ENCODE data around the gene WIPF1.
A peak's percentile ranks its signal among the peaks of the same experiment; 100 is the strongest.
"Not testable (repeated sequence)": the region's sequence is repeated elsewhere in the genome, so short reads cannot be mapped to it uniquely, and the experiment has no call there.

WIPF1 gene

DNA sequence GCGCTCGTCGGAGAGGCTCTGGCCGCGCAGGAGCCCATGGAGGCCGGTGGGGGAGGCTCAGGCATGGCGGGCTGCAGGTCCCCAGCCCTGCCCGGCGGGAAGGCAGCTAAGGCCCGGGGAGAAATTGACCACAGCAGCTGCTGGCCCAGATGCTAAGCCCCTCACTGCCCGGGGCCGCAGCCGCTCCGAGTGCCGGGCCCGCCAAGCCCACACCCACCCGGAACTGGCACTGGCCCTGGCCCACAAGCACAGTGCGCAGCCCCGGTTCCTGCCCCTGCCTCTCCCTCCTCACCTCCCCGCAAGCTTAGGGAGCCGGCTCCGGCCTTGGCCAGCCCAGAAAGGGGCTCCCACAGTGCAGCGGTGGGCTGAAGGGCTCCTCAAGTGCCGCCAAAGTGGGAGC lies 49.0 kb downstream of the WIPF1 start:
- not testable (repeated sequence) for H3K36me3 ChIP-seq (ENCODE audit: control insufficient read depth, insufficient read depth, low read length, severe bottlenecking); DNase-seq (ENCODE audit: low read depth); H3K4me1 ChIP-seq (ENCODE audit: control insufficient read depth, insufficient read depth, low read length); H3K9ac ChIP-seq (ENCODE audit: low read length); H3K4me3 ChIP-seq (ENCODE audit: low read length); H3K9me3 ChIP-seq (ENCODE audit: control insufficient read depth, low read length)
- peaks cover 16% of the 10 kb centered on the region for H3K27me3 ChIP-seq (replicated peaks; ENCODE audit: control insufficient read depth, insufficient read depth, low read length)

DNA sequence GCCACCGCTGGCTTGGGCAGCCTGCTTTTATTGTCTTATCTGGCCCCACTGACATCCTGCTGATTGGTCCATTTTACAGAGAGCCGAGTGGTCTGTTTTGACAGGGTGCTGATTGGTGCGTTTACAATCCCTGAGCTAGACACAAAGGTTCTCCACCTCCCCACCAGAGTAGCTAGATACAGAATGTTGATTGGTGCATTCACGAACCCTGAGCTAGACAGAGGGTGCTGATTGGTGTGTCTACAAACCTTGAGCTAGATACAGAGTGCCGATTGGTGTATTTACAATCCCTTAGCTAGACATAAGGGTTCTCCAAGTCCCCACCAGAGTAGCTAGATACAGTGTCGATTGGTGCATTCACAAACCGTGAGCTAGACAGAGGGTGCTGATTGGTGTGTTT lies 49.6 kb downstream of the WIPF1 start:
- H3K9ac ChIP-seq (ENCODE audit: low read length); H3K4me1 ChIP-seq (ENCODE audit: control insufficient read depth, insufficient read depth, low read length); H3K4me3 ChIP-seq (ENCODE audit: low read length); DNase-seq (ENCODE audit: low read depth); H3K9me3 ChIP-seq (ENCODE audit: control insufficient read depth, low read length); H3K36me3 ChIP-seq (ENCODE audit: control insufficient read depth, insufficient read depth, low read length, severe bottlenecking): not testable (repeated sequence)
- H3K27me3 ChIP-seq (replicated peaks; ENCODE audit: control insufficient read depth, insufficient read depth, low read length), result peaks cover 20% of the 10 kb centered on the region

DNA sequence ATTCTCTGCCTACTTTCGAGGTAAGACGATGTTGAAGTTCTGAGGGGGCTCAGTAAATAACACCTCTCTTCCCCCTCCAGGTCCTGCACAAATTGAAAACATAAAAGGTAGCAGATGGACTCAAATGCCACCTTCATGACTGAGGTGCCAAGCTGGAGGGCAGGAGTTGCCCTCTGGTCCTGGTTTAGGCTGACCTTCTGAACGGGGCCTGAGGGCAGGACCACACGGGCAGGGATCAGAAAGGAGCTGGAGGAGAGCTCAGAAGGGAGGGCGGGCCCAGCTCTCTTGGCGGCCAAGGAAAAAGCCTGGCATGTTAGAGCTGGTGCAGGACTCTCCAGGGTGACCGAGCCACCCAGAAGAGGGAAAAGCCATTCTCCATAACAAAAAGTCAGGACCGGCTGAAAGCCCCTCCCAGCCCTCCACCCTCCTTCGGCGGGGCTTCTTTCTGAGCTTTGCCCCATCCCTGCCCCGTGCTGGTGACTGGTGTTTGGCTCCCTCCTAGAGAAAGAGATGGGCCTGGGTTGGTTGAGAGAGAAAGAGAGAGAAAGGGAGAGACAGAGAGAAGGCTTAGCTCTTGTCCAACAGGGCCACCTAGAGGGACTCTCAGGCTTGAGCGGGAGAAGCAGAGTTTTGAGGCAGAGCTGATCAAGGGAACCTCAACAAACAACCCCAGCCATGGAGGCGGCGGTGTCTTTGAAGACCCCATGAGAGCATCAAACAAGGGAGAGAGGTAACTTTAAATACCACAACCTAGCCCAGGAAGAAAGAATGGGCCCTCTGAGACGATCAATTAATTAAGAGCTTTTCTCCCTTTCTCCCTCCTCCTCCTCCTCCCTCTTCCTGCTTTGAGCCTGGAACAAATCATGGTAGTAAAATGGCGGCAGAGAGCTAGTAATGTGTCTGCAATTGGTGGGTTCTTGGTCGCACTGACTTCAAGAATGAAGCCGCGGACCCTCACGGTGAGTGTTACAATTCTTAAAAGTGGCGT lies 50.8 kb downstream of the WIPF1 start:
- Histone ChIP-seq H3K27me3 (replicated peaks; ENCODE audit: control insufficient read depth, insufficient read depth, low read length) (peaks cover 22% of the 10 kb centered on the region), H3K4me1 (ENCODE audit: control insufficient read depth, insufficient read depth, low read length) (no peaks in the 10 kb centered on the region), H3K9ac (ENCODE audit: low read length) (no peak overlapping the region), H3K4me3 (ENCODE audit: low read length) (no peak overlapping the region), H3K9me3 (ENCODE audit: control insufficient read depth, low read length) (no peaks in the 10 kb centered on the region), H3K36me3 (ENCODE audit: control insufficient read depth, insufficient read depth, low read length, severe bottlenecking) (no peaks in the 10 kb centered on the region)
- peak; percentile 52 for DNase-seq (ENCODE audit: low read depth)

DNA sequence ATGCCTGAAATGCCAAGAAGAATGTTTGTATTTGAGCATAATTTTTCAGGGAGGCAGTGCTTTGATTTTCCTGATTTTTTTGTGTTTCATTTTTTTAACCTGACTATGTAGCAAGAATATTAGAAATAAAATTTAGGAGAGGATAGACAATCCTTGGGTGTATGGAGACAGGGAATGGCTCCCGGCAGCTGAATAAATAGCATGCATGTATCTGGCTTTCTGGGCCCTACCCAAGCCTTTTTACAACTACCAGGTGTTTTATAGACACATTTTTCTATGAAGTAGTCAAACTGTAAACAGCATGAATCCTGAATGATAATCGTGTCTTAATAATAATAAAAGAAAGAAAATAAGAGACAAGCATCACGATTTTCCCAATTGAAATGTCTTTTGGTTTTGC lies 52.4 kb downstream of the WIPF1 start:
- H3K4me3 ChIP-seq (ENCODE audit: low read length), result no peak overlapping the region
- DNase-seq (ENCODE audit: low read depth), result no peak
- H3K27me3 ChIP-seq (replicated peaks; ENCODE audit: control insufficient read depth, insufficient read depth, low read length), result peaks cover 22% of the 10 kb centered on the region
- H3K9ac ChIP-seq (ENCODE audit: low read length), result no peak overlapping the region
- H3K4me1 ChIP-seq (ENCODE audit: control insufficient read depth, insufficient read depth, low read length), result no peaks in the 10 kb centered on the region
- H3K36me3 ChIP-seq (ENCODE audit: control insufficient read depth, insufficient read depth, low read length, severe bottlenecking), result no peaks in the 10 kb centered on the region
- no peaks in the 10 kb centered on the region for H3K9me3 ChIP-seq (ENCODE audit: control insufficient read depth, low read length)

DNA sequence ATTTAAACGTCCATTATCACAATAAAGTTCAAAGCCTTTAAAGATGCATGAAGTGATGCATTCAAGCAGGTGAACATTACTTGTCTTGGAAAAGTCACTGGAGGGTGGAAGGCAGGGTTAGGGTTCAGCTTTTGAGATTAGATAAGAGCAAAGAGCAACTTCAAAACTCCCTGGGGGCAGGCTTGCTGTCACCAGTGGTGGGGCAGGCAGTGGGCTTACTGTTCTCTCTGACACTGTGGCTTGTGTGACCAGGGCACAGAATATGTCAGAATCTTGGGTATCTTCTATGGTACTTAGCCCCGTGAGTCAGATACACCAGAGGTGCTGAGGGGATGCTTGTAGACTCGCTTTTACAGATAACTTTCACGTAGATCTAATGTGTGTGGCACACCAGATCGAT lies 52.8 kb downstream of the WIPF1 start:
- no peak overlapping the region for H3K4me3 ChIP-seq (ENCODE audit: low read length)
- no peak overlapping the region for H3K9ac ChIP-seq (ENCODE audit: low read length)
- peaks cover 22% of the 10 kb centered on the region for H3K27me3 ChIP-seq (replicated peaks; ENCODE audit: control insufficient read depth, insufficient read depth, low read length)
- DNase-seq (ENCODE audit: low read depth), result no peak
- H3K36me3 ChIP-seq (ENCODE audit: control insufficient read depth, insufficient read depth, low read length, severe bottlenecking), result no peaks in the 10 kb centered on the region
- no peaks in the 10 kb centered on the region for H3K4me1 ChIP-seq (ENCODE audit: control insufficient read depth, insufficient read depth, low read length)
- no peaks in the 10 kb centered on the region for H3K9me3 ChIP-seq (ENCODE audit: control insufficient read depth, low read length)

DNA sequence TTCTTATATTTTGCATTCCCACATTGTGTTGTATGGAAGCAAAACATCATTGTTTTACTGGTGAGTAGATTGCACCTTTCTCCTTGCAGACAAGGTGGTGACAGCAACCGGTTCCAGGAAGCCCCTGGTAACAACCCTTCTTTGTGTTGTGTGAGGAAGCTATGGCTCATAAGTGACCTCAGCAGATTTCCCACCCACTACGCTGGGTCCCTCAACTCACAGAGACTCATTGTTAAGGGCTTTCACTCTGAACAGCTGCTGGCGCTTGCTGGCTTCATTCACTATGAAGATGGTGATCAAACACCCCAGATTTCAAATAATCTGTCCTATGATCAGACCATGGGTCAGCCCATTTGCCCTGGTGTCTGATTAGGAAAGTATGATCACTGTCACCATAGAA lies 53.4 kb downstream of the WIPF1 start:
- H3K9ac ChIP-seq (ENCODE audit: low read length), result no peak overlapping the region
- no peaks in the 10 kb centered on the region for H3K9me3 ChIP-seq (ENCODE audit: control insufficient read depth, low read length)
- no peaks in the 10 kb centered on the region for H3K36me3 ChIP-seq (ENCODE audit: control insufficient read depth, insufficient read depth, low read length, severe bottlenecking)
- no peak for DNase-seq (ENCODE audit: low read depth)
- peaks cover 22% of the 10 kb centered on the region for H3K27me3 ChIP-seq (replicated peaks; ENCODE audit: control insufficient read depth, insufficient read depth, low read length)
- H3K4me1 ChIP-seq (ENCODE audit: control insufficient read depth, insufficient read depth, low read length), result no peaks in the 10 kb centered on the region
- no peak overlapping the region for H3K4me3 ChIP-seq (ENCODE audit: low read length)

DNA sequence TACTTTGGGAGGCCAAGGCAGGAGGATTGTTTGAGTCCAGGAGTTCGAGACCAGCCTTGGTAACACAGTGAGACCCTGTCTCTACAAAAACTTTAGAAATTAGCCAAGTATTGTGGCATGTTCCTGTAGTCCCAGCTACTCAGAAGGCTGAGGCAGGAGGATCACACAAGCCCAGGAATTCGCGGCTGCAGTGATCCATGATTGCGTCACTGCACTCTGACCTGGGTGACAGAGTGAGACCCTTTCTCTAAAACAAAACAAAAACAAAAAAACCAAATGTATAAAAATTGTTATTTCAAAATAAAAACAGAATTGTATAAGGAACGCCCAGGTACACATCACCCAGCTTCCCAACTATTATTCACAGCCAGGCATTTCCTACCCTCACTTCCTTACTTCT lies 56.7 kb downstream of the WIPF1 start:
- H3K36me3 ChIP-seq (ENCODE audit: control insufficient read depth, insufficient read depth, low read length, severe bottlenecking), result no peaks in the 10 kb centered on the region
- H3K9me3 ChIP-seq (ENCODE audit: control insufficient read depth, low read length), result no peaks in the 10 kb centered on the region
- H3K9ac ChIP-seq (ENCODE audit: low read length), result no peak overlapping the region
- H3K4me1 ChIP-seq (ENCODE audit: control insufficient read depth, insufficient read depth, low read length), result peaks cover 4% of the 10 kb centered on the region
- DNase-seq (ENCODE audit: low read depth), result no peak
- H3K27me3 ChIP-seq (replicated peaks; ENCODE audit: control insufficient read depth, insufficient read depth, low read length), result peaks cover 17% of the 10 kb centered on the region
- no peak overlapping the region for H3K4me3 ChIP-seq (ENCODE audit: low read length)

DNA sequence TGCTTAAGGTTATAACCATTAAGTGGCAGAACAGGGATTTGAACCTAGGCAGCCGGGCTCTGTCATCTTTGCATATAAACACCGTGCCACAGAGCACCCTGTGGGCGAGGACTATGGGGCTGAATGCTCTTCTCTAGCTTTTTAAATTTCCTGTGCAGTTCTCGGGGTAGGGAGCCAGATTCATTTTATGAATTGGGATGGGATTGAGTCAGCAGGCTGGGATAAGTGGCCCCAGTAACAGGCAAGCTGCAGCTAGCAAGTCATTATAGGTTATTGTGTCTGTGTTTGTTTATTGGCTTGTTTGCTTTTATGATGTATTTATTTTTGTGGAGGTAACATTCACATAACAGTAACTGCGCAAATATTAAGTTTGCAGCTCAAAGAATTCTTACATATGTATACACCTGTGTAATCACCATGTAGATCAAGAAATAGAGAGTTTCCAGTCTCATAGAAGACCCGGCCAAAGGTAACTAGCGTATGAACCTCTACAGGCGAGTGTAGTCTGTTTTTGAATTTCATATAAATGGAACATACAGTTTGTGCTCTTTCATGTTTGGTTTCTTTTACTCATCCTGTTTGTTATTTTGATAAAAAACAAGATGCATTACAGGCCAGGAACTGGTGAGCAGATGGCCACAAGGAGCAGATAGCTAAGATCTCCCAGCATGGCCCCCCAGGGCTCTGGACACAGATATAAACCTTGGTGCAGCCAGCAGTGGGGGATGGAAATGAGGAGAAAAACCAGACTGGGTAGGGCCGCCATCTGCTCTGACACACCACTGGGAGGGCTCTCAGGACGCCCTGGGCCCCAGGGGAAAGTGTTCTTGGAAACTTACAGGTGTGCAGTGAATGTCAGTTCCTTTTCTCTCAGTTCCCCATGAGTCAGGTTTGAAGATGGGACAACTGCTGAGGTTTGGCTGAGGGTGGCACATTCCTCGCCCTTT lies 61.6 kb downstream of the WIPF1 start:
- no peaks in the 10 kb centered on the region for H3K27me3 ChIP-seq (replicated peaks; ENCODE audit: control insufficient read depth, insufficient read depth, low read length)
- no peaks in the 10 kb centered on the region for H3K9me3 ChIP-seq (ENCODE audit: control insufficient read depth, low read length)
- H3K4me1 ChIP-seq (ENCODE audit: control insufficient read depth, insufficient read depth, low read length), result peaks cover 4% of the 10 kb centered on the region
- no peak for DNase-seq (ENCODE audit: low read depth)
- no peak overlapping the region for H3K4me3 ChIP-seq (ENCODE audit: low read length)
- H3K36me3 ChIP-seq (ENCODE audit: control insufficient read depth, insufficient read depth, low read length, severe bottlenecking), result no peaks in the 10 kb centered on the region
- no peak overlapping the region for H3K9ac ChIP-seq (ENCODE audit: low read length)

DNA sequence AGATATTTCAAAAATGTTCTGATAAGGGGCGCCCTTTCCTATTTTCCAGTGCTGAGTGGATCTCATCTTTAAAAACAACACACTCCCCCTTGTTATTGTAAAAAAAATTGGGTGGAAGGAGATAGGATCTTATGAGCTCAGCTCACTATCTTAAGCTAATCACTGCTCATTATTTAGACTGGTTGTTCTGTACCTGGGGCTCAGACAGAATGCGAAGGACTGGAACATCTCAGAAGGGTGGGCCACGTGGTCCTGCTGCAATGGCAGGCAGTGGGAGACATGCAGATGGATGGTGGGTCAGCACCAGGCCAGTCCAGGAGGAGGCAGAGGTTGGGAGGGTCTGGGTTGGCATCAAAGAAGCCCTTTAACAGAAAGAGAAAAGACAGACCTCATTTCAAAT lies 62.5 kb downstream of the WIPF1 start:
- Histone ChIP-seq H3K27me3 (replicated peaks; ENCODE audit: control insufficient read depth, insufficient read depth, low read length) (no peaks in the 10 kb centered on the region), H3K9me3 (ENCODE audit: control insufficient read depth, low read length) (no peaks in the 10 kb centered on the region), H3K36me3 (ENCODE audit: control insufficient read depth, insufficient read depth, low read length, severe bottlenecking) (no peaks in the 10 kb centered on the region), H3K9ac (ENCODE audit: low read length) (no peak overlapping the region), H3K4me1 (ENCODE audit: control insufficient read depth, insufficient read depth, low read length) (peaks cover 4% of the 10 kb centered on the region), H3K4me3 (ENCODE audit: low read length) (no peak overlapping the region)
- no peak for DNase-seq (ENCODE audit: low read depth)

DNA sequence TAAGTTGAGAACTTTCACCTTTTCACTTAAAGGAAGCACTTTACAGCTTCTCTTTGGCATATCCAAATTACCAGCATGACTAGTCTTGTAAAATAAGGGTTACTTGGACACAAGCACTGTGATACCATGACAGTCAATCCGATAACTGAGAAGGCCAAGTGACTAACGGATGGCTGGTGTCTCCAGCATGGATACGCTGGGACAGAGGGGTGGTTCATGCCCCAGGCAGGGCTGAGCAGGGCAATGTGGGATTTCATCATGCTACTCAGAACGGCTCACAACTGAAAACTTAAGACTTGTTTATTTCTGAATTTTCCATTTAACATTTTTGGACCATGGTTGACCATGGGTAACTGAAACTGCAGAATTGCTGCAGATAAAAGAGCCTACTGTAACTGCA lies 67.7 kb downstream of the WIPF1 start:
- Histone ChIP-seq H3K4me1 (ENCODE audit: control insufficient read depth, insufficient read depth, low read length) (no peaks in the 10 kb centered on the region), H3K4me3 (ENCODE audit: low read length) (no peak overlapping the region), H3K36me3 (ENCODE audit: control insufficient read depth, insufficient read depth, low read length, severe bottlenecking) (no peaks in the 10 kb centered on the region), H3K9me3 (ENCODE audit: control insufficient read depth, low read length) (peaks cover 7% of the 10 kb centered on the region), H3K9ac (ENCODE audit: low read length) (no peak overlapping the region), H3K27me3 (replicated peaks; ENCODE audit: control insufficient read depth, insufficient read depth, low read length) (no peaks in the 10 kb centered on the region)
- no peak for DNase-seq (ENCODE audit: low read depth)

DNA sequence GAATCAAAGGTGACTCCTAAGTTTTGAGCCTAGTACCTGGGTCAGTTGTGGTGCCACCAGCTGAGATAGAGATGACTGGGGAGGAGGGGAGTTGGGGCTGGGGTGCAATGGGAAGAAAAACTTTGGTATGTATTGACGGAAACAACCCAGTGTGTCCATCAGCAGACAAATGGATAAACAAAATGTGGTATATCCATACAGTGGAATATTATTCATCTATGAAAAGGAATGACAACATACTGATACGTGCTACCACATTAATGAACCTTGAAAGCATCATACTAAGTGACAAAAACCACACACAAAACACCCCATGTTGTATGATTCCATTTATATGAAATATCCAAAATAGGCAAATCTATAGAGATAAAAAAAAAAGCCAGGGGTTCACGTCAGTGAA lies 69.6 kb downstream of the WIPF1 start:
- no peak for DNase-seq (ENCODE audit: low read depth)
- no peak overlapping the region for H3K9ac ChIP-seq (ENCODE audit: low read length)
- H3K9me3 ChIP-seq (ENCODE audit: control insufficient read depth, low read length), result peaks cover 7% of the 10 kb centered on the region
- H3K4me1 ChIP-seq (ENCODE audit: control insufficient read depth, insufficient read depth, low read length), result no peaks in the 10 kb centered on the region
- H3K36me3 ChIP-seq (ENCODE audit: control insufficient read depth, insufficient read depth, low read length, severe bottlenecking), result no peaks in the 10 kb centered on the region
- H3K27me3 ChIP-seq (replicated peaks; ENCODE audit: control insufficient read depth, insufficient read depth, low read length), result no peaks in the 10 kb centered on the region
- no peak overlapping the region for H3K4me3 ChIP-seq (ENCODE audit: low read length)

Data from adipocyte (in vitro differentiated cells).